A673 (cell line): ENCODE data around the gene ERBIN.

Experiments
- CTCF ChIP-seq: fragments of 300-800, 200-600 bp; sonication (generic); conservative IDR thresholded peaks from 2 replicates; pipeline ENCODE4 v1.5.1; 2017; ENCODE audit warnings: low read depth, mild to moderate bottlenecking, antibody characterized with exemption, low read length, moderate library complexity, mixed read lengths
- EZH2 ChIP-seq: fragments of 200-600 bp; sonication (generic); IDR thresholded peaks from 2 replicates; pipeline ENCODE4 v1.6.1; 2017; ENCODE audit warnings: borderline replicate concordance, low read depth, mild to moderate bottlenecking, mixed read lengths, antibody characterized with exemption, low read length; ENCODE audit not compliant: poor library complexity, severe bottlenecking

GRCh38 chr5:65895891-65896290 is 30.5 kb upstream of the ERBIN start:
- TF ChIP-seq EZH2: no peak
- TF ChIP-seq CTCF: no peak
